NCI-H2227 treated with DMSO at 0.1 percent for 48 hours (cell line): ENCODE measurements around the gene MAN2B1.

ENCODE experiments used
- DNase-seq: peaks from one replicate; lab custom pipeline; 2025; lab: John Stamatoyannopoulos, UW

MAN2B1 gene

GRCh38 chr19:12611361-12611699 lies 55.2 kb downstream of the MAN2B1 start:
- peak; percentile 10 for DNase-seq

DNA sequence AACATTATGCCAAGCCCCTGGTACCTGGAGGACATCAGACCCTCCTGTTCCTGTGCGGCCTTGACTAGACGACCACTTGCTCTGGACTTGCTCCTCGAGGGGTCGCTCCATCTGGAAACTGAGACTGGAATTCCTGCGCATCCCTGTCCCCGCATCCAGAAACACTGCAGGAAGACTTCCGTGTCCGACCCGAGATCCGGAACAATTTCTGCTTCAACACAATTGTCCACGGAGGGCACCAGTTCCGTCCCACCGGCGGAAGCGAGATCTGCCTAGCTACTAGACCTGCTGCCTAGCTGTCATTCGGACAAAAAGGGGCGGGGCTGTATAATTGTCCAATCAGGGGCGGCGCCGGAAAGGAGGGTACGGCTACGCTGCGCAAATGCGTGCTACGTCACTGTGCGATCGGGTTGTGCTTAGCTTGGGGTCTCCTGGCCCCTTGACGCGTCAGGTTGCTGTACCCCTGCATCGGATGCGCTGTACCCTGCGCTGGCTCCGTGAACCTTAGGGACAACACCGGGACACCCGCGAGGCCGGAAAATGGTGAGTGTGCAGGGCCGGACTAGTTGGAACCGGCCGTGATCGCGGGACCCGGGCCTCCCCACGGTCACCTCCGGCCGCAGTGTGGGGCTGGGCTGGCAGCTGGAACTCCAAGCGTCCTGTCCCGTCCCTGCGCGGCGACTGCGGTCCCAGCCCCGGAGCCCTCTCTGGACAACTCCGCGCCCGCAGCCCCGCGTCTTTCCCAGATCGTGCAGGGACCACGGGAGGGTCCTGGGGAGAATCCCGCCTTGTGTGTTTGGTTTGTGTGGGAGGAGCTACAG lies 55.8 kb downstream of the MAN2B1 start, which contains the start of the genes ZNF490 and ZNF791:
Gene ZNF490 (minus strand): TSS at position 274 of the 821 bp plus-strand sequence. CDS start 133 bp downstream, at position 141.
Gene ZNF791 (plus strand): TSS at position 381 of the 821 bp plus-strand sequence. CDS start 160 bp downstream, at position 541.
- DNase-seq: peak; percentile 90

DNA sequence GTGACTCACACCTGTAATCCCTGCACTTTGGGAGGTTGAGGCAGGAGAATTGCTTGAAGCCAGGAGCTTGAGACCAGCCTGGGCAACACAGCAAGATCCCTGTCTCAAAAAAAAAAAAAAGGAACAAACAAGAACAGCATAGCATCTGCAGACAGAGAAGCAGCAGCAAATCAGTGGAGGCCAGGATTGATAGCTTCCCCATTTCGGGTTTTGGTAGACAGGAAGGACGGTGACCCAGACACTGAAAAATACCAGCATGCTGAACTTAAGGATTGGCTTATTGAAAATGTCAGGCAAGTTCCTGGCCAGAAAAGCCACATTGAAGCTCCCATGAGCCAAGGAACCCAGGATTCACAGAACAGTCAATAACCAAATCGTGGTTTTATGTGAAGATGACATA lies 58.9 kb downstream of the MAN2B1 start:
- no peak for DNase-seq

- DNase-seq: no peak
Measured at GRCh38 chr19:12606796-12607195, 59.7 kb downstream of the MAN2B1 start.

DNA sequence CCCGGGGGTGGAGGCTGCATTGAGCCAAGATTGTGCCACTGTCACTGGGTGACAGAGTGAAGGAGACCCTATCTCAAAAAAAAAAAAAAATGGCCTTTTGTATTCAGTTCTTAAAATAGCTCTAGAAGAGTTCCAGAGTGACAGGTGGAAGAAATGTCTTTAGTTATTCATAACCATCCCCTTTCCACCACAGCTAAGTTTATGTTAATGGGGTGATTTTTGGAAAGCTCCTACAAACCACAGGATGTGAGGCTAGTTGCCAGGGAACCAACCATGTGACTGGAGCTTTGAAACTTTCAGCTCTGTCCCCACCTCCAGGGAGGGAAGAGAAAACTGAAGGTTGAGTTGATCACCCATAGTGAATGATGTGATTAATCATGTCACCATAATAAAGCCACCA lies 62.8 kb downstream of the MAN2B1 start:
- no peak for DNase-seq

GRCh38 chr19:12597594-12597993 lies 68.9 kb downstream of the MAN2B1 start:
- no peak for DNase-seq

- no peak for DNase-seq
Measured at GRCh38 chr19:12596927-12597548, 69.5 kb downstream of the MAN2B1 start.
